Stimulated activated naive CD4-positive, alpha-beta T cell treated with Interleukin-2 at 50 U/mL for 16 hours (primary cell): ENCODE results near the gene BMP2K.

Experiments
- DNase-seq: peaks from one replicate; lab custom pipeline; 2025; lab: John Stamatoyannopoulos, UW

BMP2K gene

DNA sequence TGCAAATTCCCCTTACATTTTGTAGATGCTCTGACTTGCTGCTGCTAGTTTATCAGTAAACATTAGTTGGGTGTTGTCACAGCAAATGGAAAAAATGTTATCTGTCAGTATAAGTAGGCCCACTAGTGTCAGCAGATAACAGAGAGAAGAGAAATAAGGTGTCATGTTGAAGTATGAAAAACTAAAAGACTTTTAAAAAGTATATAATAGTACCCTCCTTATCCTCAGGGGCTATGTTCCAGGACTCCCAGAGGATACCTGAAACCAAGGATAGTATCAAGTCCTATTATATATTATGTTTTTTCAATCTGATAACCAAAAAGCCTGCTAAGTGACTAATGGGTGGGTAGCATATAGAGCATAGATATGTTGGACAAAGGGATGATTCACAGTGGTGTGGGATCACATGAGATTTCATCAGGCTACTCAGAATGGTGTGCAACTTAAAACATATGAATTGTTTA lies 11.6 kb upstream of the BMP2K start:
- DNase-seq, result no peak

DNA sequence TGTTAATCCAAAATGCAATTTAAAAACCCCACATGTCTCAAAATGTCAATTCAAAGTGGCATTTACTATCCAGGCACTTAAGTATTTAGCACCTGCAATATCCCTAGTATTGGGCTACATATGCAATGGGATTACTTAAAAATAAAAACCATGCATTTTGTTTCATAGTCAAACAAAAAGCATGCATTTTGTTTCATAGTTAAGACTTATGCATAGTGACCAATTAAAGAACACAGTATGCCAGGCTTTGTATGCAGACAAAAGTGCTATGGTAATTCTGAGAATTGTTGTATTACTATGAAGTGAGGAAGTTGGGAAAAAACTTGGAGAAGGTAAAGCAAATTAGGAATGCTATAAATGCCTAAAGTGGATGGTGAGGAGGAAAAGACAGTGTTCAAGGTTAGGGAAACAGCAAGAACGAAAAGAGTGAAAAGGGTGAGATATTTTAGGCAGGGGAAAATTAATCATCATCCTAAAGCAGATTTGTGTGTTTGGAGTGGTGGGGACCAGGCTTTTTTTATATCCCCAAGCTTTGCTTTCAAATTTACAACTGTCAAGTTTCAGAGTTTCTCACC lies 10.6 kb upstream of the BMP2K start:
- DNase-seq, result no peak

DNA sequence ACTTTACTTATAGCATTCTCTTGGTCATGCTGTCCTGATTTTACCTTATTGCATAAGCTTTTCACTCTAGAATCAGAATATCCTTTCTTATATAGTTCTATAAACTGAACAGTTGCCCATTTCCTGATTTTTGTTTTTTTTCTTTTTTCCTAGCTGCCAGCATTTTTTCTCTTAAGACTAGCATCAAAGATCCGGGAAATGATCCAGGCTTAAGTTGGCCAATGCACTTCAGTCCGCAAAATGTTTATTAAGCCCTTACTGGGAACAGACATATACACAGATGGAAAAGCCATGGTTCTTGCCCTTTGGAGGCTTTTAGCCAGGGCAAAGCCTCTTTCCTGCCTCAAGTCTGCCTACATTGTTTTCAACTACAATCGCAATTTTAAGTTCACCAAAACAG lies 10.1 kb upstream of the BMP2K start:
- DNase-seq, result no peak

DNA sequence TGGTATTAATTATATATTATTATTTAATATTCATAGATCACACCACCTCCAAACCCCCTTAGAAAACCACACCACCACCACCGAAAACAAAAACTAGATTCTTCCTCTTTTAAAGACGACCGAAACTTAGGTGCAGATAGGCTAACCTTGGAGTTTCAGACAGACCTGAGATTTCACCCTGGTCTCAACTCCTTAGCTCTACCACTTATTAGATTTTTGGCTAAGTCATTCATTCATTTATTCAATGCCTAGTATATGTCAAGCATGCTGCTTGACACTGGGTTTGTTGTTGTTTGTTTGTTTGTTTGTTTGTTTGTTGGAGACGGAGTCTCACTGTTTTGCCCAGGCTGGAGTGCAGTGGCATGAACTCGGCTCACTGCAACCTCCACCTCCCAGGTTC lies 9.5 kb upstream of the BMP2K start:
- DNase-seq, result no peak

DNA sequence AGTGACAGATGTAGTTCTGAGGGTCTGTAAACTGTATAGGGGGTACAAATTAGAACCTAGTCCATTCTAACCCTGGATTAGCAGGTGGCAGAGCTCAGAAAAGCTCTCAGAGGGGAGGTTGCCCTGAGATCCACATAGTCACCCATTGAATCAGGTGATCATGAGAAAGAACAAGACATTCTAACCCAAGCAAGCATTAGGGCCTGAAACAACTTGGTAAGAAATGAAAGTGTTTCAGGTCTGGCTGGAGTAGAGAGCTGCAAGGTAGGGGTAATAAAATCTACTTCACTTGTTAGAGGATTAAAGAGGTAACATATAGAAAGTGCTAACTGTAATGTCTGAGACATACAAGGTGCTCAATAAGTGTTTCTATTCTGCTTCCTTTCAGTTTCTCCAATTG lies 8.8 kb upstream of the BMP2K start:
- DNase-seq, result no peak

DNA sequence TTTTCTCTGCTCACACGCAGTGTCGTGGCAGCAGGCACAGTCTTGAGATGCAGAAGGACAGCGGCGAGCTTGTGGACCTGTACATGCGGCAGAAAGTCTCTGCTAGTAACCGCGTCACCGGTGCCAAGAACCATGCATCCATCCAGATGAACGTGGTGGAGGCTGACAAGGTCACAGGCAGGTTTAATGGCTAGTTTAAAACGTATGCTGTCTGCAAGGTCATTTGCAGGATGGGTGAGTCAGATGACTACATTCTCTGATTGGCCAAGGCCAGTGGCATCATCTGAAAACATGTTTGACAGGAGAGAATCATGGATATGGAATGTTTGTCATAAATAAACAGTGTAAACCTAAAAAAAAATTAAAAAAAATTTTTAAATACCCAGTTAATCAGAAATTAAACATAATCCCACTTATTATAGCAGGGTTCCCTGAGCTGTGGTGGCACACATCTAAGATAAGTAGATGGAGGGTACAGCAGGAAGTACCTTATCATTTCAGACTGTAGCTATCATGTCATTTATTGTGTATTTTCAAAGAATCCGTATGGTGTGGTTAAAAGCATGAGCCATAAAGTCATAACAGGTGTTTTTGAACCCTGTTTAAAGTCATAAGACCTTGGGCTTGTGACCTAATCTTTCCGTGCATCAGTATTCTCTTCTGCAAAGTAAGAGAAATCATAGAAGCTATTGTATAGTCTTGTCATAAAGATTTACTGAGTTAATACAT lies 7.5 kb upstream of the BMP2K start:
- DNase-seq, result no peak

DNA sequence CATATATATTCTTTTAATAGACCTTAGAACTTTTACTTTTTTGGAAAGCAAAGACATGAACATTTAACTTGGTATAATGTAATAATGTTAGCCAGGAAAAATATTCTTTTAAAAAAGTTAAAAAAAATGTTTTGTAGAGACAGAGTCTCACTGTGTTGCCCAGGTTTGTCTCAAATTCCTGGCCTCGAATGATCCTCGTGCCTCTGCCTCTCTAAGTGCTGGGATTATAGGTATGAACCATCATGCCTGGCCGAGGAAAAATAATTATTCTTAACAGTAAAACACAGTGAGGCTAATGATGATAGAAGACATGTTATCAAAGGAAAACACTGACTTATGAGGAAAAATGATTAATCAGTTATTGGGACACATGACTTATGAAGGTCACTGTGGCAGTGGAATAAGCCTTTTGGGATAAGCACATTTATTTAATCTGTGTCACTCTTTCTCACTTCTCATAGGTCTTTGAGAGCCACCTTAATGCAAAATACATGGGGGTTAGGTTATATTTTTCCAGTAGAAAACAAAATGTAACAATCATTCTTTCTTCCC lies 6.0 kb upstream of the BMP2K start:
- DNase-seq, result no peak

DNA sequence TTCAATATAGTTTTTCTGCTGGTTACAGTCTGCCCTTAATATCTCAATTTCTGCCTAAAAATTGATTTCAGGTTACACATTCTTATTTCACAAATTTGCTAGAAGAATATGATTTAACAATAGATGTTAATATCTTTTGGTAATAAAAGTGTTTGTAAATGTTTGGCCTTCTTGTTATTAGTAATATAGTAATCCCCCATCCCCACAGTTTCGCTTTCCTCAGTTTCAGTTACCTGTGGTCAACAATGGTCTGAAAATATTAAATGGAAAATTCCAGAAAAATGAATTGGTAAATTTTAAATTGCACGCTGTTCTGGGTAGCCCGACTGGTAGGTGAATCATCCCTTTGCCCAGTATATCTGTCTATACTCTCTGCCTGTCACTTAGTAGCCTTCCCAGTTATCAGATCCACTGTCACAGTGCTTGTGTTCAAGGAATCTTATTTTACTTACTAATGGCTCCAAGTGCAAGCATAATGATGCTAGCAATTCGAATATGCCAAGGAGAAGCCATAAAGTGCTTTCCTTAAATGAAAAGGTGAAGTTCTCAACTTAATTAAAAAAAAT lies 3.5 kb upstream of the BMP2K start:
- DNase-seq, result no peak

DNA sequence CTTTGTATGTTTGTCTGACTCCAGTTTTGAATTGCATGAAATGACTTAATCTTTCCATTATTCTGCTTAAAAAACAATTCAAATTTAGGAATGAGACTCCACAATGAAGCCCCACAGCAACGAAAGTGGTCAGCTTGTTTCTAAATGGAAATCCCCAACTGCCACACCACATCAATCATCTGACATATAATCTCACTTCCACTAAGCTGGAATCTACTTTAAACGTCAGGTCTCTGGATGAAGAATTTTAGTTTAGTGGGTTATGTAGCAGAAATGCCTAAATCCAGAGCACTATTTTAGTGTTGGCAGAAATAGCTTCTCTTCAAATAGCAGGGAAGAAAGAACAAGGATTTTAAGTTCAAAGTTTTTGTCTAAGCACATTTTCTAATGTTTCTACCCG lies 1.7 kb upstream of the BMP2K start:
- no peak for DNase-seq

DNA sequence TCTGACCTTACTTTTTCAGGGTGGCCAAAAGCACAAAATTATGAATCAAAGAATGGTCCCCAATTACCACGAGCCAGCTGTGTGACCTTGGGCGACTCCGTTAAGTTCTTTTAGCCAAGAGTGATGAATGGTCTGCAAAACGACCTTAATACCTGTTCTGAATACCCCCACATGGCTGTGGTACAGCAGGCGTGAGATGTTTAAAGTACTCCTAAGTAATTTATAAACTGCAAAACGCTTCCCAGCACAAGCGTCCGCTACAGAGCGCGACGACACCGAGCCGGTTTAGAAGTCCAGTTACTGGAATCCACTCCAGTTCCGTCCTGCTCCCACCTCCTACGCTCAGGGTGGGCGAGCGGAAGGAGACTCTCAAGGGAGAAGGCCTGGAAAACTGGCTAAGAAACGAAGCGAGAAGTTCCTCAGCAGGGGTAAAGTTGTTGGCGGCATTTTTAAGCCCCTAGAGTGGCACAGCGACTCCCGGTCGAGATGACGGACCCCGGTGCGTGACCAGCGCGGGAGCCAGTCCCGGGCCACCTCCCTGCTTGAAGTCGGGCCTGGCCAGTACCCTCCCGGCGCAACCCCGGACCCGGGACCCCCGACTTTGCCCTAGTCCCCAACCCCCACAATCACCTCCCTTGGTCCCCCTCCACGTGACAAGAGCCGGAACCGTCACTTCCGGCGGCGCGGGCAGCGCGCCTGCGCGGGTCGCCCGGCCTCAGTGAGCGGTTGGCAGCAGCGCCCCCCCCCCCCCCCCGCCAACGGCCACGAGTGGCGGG lies 659 bp upstream of the BMP2K start:
- DNase-seq, result peak; percentile 83

DNA sequence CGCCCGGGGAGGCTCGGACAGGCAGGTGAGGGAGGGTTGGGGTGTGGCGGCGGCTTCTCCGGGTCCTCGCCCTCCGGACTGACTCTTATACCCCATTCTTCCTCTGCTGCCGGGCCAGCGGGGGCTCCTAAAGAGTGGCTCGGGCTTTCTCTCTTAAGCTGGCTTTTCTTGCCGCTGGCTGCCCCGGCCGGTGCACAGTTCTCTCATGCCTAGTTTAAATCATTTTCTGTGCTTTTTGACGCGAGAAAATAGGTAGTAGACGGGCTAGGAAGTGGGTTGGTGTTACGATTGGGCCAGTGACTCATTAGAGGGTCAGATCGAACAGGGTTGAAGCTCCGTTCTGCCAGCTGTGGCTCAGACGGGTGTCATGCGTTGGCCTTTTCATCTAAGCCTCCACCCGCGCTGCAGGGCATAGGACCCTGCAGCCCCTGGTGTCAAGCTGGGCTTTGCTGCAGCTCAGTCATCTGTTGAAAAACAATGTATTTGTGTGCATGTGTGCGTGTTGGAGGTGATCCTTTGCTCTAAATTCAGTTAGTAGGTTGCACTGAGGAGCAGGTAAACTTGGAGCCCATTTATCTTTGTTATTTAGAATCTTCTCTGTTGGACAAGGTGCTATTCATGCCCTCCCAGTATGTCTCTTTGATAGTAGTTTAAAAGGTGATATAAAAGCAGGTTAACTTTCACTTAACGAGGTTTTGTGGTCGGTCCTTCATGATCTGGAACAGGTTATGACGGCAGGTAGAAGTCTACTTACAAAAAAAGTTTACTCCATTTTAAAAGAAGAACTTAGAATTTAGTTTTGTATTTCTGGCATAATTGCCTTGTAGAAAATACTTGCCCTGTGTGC lies 802 bp downstream of the BMP2K start:
- DNase-seq, result peak; percentile 27

DNA sequence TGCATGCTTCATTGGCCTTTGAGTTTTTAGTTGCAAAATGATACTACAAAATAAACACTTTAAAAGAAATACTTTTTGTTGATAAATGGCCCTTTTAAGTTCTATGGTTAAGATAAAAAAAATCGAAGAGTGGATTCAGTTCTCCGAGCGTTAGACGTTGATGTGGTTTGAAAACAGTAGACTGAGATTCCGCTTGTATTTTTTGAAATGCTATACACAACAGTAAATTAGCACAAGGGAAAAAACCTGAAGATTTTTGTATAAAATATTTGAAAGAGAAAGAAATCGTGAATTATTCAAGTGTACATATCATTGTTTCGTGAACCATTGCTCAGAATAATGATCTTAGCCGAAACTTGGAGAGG lies 1.4 kb downstream of the BMP2K start:
- DNase-seq, result no peak

DNA sequence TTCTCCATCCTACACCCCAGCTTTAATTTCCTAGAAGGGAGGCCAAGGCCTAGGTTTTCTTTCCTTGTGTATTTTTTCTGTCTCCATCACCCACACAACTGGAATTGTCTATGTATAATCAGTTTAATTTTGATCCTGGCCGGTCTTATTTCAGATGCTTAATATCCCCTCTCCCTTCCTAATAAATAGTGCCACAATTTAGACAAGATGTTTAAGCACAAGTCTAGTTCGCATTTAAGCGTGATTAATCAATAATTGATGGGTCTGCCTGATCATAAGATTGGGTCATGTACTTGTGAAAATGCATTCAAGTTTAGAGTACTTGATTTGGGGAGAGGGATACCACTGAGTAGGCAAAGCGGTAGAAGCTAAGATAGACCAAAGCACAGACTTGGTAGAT lies 2.4 kb downstream of the BMP2K start:
- no peak for DNase-seq

DNA sequence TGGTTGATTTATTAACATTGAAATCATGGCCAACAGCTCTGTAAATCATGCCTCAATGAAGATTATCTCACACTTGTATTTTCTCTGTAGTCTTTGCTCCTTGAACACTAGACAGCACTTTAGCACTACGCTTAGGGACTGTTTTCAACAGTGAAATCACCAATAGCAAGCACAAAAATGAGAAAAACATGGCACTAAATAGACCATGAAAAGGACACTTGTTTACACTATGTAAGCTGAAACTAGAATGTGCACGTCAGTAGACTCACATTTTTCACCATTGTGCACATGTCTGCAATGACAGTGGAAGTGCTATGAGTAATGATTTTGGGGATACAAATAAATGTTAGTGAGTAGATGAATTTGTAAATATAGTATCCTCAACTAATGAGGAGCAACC lies 3.1 kb downstream of the BMP2K start:
- no peak for DNase-seq

DNA sequence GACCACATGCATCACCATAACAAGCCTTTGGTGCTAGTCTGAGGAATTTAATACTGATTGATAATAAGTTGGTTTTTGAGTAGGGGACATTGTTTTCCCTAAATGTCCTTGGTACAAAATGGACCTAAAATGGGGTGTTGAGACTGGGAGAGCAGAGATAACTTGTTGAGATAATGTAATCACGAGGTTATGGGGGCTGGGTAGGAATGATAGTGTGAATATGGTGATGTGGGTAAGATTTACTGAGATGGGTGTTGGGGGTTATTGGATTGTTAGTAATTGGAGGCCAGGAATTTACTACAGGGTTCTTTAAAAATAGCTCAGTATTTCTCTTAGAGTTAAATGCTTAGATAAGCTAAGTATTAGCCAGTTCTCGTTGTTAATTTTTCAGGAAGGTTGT lies 3.9 kb downstream of the BMP2K start:
- DNase-seq, result no peak

DNA sequence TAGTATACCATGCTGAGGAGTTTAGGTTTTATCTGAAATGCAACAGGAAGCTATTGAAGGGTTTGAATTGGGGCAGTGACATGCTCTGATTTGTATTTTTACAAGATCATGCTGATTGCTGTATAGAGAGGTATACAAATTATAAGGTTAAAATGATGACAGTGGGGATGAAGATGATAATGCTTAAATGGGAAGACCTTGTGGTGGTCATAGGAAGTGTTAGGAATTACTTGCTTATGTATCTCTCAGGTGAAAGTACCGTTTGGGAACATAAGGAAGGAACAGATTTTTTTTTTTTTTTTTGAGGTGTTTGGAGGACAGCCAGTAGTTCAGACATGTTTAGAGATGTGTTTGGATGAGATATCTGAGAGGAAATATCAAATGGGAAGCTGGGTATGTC lies 5.0 kb downstream of the BMP2K start:
- no peak for DNase-seq

DNA sequence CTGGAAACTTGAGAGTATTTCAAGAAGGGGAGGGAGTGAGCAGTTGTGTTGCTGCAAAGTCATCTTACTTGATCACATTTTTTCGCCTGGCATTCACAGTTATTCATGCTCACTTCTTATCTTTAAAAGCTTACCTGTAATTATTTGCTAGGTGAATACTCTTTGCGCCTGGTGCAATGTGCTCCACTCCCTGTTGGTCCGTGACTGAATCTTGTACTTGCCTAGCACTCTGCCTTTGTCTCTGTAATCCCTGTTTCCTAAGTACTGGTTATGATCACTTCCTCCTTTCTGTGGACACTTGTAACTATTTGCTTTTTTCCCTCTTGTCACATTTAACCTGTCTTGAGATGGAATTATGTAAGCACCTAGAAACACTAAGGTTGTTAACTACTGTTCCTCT lies 5.8 kb downstream of the BMP2K start:
- no peak for DNase-seq

DNA sequence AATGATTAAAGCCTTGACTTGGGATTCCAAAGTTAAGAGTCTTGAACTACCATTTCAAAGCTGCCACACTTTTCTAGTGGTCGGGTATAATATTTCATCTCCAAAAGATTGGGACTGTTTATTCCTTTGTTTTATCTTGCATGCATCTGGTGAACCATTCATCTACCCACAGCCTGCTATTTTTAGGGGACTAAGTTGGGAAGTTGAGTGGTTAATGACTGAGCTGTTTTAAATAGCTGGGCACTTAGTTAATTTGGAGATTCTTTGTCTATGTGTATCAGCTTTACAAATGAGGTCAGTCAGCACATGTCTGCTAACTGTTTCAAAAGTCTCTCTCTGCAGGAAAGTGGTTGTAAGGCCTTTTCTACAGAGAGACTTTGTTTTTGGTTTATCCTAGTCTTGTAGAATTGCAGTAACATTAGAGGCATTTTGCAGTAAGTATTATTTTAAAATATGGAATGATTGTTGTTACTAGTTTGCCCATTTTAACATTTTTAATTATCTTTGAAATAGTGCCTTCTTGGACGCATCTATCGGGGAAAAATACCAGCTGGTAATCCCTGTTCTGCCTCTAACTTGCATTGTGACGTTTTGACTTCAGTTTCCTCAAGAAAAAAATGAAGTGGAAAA lies 8.2 kb downstream of the BMP2K start:
- DNase-seq, result no peak

DNA sequence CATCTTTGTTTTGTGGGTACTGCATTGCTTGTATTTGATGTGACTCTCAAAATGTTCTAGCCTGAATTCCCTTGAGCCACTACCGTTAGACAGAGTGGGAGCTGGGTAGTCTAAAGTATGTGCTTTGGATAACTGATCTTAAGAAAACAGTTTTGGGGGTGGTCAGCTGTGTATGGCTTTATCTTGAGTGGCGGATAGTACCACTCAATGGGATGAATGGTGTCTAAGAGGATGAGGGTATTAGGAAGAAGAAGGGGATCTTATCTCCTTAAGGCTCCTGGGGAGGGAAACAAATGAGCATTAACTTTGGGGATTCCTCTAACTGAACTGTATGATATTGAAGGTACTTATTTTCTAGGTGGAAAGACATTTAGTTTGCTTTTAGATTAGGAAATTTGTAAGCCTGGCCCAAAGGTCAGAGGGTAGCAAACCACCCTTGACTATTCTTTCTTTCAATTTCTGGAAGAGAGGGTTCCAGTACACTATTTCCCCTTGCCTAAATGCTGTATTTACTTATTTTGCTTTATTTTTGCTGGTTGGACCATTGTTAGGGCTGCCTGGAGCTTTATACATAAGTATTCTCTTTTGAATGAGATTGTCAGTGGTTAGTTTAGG lies 11.3 kb downstream of the BMP2K start:
- no peak for DNase-seq

DNA sequence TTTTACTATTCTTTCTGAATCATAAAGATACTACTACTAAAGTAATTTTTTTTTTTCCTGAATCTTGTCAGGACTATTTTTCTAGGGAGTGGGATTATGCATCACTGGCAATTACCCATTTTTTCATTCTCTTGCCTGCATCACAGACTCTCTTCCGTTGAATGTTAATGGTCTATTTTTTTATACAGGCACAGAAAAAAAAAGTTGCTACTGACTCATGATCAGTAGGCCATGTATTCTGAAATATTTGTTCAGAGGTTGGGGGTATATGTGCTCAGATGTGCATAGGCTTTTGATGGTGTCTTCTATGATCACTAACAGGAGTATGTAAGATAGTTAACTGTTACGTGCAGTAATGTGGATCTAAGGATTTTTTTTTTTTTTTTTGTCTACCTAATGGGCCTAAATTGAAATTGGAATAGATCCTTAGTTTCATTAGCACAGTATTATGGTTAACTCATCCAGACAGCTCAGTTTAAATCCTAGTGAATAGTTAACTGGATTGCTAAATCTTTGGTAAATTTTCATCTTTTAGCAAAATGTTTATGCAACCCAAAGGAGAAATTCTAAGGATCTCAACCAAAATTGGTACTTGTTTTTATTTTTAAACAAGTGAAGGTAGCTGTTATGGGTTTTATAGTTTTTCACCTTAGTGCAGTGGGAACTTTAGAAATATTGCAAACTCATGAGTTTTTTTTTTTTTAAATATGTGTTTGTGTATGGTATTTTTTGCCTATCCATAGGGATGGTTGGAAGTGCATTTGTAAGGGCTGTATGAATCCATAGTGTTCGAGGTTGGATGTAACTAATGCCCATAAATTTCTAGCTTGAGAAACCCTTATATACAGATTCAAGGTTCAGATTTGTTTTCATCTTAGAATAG lies 12.1 kb downstream of the BMP2K start:
- no peak for DNase-seq
